ENCODE results near the gene MYZAP. TPM values are rescaled to one million over a fixed set of nuclear protein-coding genes. Genes with fewer than 3 reads are reported as not detected.

Gene MYZAP
- total and polyA plus RNA-seq, 2 of the 8 experiments (the other 6 are each of a cell fraction or from before 2014, with no cell fraction given): 0.41 to 0.65 TPM

GRCh38 chr15:57557810-57558209 lies 33.9 kb upstream of the MYZAP start (continued):
- TF ChIP-seq ATF2 (IDR thresholded peaks at IDR 0.05; ENCODE audit: low read length): no peak
- no peak for TF ChIP-seq RNF2 (IDR thresholded peaks at IDR 0.05; ENCODE audit: borderline replicate concordance, low read depth, low read length, missing control alignments, poor library complexity, severe bottlenecking)
- TF ChIP-seq SIX5 (IDR thresholded peaks at IDR 0.05; ENCODE audit: low read depth, low read length): no peak

Data from H1 (cell line).